NCI-H2227 (cell line): ENCODE results near the gene PTPRN.

Experiments used
- DNase-seq: peaks from one replicate; lab custom pipeline; 2025; ENCODE audit not compliant: unreplicated experiment; lab: John Stamatoyannopoulos, UW

The PTPRN gene

GRCh38 chr2:219308142-219309101 lies 779 bp downstream of the PTPRN start:
- DNase-seq = peak; percentile 81

- DNase-seq = no peak
Observed at GRCh38 chr2:219306047-219306446, 3.2 kb downstream of the PTPRN start.

GRCh38 chr2:219304223-219304622 lies 5.0 kb downstream of the PTPRN start:
- DNase-seq = no peak

DNA sequence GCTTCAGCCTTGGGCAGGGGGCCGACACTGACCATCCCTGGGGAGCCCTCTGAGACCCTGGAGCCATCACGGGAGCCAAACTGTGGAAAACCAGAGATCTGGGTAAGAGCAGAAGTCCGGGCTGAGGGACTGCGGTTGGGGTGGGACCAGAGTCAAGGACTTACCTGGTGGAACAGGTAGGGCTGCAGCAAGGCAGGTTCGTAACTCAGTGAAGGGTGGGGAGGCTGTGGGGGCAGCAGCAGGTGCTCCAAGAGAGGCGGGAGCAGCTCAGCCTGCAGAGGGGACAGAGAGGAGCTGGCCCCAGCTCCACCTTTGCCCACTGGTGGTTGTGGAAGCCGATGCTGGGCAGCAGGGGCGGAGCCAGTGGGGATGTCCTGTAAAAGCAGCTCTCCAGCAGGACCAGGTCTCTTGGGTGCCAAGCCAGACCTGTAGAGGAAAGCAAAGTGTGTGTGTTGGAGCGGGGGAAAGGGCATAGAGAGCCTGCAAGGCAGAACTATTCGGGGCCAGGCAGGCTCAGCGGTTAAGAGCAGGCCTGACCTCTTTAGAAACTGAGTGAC lies 6.7 kb downstream of the PTPRN start:
- DNase-seq = no peak

DNA sequence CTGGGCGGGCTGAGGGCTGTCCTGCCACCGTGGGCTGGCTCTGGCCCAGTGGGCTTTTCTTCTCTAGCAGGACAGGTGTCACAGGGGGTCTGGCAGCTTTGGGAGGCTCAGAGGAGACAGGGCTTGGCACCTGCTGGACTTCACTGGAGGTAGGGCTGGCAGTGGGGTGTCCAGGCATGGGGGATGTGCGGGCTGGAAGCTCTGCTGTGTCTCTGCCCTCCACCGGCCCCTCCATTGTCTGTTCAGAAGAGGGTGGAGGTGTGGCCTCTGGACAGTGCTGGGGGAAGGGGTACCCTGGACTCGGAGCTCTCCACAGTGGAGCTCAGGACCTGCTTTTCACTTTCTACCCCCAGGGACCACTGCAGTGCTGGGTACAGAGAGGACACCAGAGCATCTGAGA lies 9.2 kb downstream of the PTPRN start:
- DNase-seq = no peak

- no peak for DNase-seq
Observed at GRCh38 chr2:219299372-219299760, 9.8 kb downstream of the PTPRN start.

GRCh38 chr2:219298759-219299371 lies 10.3 kb downstream of the PTPRN start:
- DNase-seq = peak; percentile 86

DNA sequence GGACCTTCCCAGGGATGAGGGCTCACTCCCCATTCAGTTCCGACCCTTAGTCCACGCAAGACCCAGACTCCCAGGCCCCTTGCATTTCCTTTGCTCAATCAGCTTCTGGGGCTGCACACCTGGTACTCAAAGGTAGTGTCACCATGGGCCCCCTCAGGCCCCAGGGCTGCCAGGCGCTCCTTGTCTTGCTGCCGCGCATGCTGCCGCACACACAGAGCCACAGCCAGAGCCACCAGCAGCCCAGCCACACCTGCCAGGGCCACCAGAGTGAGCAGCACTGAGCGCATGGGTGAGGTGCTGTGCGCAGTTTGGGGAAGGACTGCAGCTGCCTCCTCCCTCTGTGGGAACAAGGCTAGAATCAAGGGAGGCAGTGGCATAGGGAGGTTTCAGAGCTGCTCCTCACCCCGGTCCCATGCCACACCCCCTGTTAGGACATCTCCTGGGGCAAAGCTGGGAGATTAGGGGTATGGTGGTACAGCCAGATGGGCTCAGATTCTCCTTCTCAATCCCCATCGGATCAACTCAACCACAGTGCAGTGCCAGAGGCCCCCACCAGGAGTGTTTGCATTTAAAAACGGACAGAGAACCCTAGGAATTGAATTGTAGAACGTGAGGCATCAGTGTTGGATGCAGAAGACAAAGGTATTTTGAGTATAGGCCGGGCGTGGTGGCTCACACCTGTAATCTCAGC lies 11.3 kb downstream of the PTPRN start:
- DNase-seq = no peak

GRCh38 chr2:219296631-219297391 lies 12.4 kb downstream of the PTPRN start:
- no peak for DNase-seq

- DNase-seq = no peak
Observed at GRCh38 chr2:219296142-219296541, 13.1 kb downstream of the PTPRN start.

- no peak for DNase-seq
Observed at GRCh38 chr2:219294356-219295351, 14.5 kb downstream of the PTPRN start.

DNA sequence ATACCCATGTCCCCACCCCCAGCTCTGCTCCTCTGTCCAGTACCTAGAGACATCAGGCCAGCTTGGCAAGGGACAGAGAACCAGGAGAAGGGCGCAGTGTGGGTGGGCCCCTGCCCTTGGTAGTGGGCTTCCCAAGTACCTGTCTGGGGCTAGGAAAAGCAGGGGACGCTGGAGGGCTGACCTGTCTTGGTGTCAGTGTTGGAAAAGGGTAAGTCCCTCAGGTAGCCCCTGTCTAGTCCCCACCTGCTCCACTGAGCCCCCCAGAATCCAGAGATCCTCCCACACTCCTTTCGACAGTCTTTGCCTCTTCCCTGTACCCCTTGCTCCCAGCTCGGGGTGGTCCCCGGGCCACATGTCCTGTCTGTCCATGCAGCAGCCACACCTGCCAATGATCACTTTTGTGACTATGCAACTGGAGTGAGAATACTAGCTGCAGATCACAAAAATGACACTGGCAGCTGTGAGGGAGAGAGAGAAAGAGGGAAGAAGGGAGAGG lies 15.4 kb downstream of the PTPRN start:
- DNase-seq = no peak

- no peak for DNase-seq
Observed at GRCh38 chr2:219292616-219293015, 16.6 kb downstream of the PTPRN start.

DNA sequence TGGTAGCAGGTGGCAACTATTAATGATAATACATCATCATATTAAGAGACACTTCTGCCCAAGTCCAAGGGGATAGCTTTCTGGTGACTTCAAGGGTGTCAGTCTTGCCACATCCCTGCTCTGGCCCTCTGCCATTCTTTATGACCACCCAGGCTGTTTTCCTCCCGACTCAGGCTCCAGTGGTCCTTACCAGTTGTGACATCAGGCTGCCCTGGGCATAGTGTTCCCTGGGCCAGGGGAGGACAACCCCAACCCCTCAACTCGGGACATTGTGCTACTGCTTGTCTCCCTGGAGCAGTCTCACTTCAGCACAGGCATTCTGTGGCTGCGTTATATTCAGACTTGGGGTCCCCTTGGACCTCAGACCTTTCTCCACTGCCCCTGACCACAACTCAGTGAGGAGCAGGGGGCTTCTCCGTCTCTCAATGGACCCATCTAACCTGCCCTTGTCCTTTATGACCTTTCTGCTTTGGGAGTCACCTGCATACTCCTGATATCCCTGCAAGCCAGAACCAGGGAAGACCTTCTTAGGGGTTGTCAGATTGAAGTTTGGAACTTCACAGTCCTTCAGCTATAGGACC lies 17.2 kb downstream of the PTPRN start:
- DNase-seq = no peak

DNA sequence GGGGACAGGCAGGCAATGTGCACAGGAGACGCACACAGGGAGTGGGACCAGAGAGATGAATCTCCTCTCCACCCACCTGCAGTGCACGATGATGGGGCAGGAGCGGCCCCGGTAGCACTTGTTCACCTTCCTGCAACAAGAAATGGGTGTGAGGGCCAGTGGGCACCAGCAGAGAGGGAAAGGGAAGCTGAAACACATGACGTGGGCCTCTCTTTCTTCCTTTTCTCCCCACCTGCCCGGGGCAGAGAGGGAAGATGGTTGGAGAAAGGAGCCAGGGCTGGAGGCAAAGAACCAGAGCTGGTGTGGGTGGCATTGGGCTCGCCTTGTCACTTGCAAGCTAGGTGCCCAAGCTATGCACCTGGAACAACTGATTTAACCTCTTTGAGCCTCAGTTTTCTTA lies 17.8 kb downstream of the PTPRN start:
- no peak for DNase-seq

- no peak for DNase-seq
Observed at GRCh38 chr2:219290381-219291171, 18.6 kb downstream of the PTPRN start.

DNA sequence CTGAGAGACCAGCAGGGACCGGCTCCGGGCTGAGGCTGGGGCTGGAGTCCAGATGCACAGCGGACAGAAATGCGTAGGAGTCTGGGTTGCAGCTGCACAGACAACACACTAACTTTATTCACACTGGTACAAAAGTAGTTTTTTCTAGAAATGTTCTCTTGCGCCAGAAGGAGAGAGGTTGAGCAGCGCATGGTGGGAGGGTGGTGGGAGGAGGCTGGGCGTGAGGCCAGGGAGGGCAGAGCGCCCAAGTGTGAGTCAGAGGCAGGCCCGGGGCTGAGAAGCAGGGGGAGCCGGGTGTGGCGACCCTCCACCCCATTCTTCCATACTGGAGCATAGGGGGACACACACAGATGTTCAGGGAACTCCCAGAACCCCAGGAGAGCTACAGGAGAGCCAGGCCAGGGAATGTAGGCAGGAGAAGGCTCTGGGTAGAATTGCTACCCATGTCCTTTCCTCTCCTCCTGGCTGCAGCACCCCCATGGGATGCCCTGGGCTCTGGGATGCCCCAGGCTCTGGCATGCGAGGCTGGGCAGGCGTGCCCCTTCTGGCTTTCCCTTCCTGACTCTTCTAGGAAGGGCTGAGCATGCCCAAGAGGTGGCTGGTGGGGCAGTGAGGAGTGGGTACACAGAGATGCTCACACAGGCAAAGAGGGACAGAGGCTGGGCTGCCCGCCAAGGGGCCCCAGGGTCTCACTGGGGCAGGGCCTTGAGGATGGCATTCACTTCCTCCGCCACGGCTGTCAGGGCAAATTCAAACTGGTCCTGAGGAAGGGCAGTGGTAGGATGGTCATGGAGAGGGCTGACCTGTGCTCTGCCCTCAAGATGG lies 19.5 kb downstream of the PTPRN start:
- no peak for DNase-seq
